Stimulated activated CD8-positive, alpha-beta memory T cell treated with anti-CD3 and anti-CD28 coated beads, Interleukin-4, amount 100 ng/mL, for 4 hours (primary cell): ENCODE data around the gene C1D.
"Not testable (repeated sequence)": the region's sequence is repeated elsewhere in the genome, so short reads cannot be mapped to it uniquely, and the experiment has no call there.

ENCODE experiments used
- DNase-seq, 2 donors: peaks; one replicate each; pipeline ENCODE4 v3.0.0-alpha.2; 2020; ENCODE audit warnings: low read depth in 2 of 2, low spot score in 1 of 2

C1D gene

GRCh38 chr2:68009526-68009925 is 53.3 kb downstream of the C1D start:
- no peak for DNase-seq

- no peak for DNase-seq
Observed at GRCh38 chr2:68000170-68000825, 62.5 kb downstream of the C1D start.

GRCh38 chr2:67999332-67999731 is 63.5 kb downstream of the C1D start:
- DNase-seq = no peak

DNA sequence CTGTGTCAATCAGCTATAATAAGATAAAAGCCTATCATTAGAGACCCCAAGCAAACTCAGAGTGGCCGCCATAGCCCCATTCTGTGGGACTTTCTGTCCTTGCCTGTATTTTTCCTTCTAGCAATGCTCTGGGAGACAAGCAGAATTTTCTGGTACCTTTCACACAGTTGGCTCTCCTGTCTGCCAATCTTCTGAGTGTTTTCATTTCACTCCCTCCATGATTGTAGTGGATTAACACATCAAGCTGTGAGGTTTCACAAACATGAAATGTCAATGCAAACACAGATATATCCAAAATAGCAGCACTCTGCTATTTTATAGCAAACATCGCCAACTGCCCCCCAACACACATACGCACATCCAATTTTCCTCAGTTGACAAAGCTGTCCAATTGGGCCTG is 64.9 kb downstream of the C1D start:
- no peak for DNase-seq

DNA sequence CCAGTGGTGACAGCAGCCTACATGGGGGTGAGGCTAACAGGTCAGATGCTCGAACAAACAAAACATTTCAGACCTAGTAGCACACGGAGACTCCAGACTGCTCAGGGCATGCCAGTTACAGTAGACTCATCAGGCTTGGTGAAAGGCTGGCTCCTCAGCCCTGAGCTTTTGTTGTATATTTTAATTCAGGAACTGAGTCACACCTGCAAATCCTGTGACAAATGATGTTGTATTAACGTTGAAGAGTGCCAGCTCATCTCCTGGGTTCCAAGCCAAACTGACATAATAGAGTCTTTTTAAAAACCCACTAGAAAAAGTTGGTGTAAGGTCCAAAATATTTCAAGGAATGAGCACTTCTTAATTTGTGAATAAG is 65.3 kb downstream of the C1D start:
- DNase-seq = no peak

- DNase-seq = no peak
Observed at GRCh38 chr2:67996772-67997527, 65.9 kb downstream of the C1D start.

DNA sequence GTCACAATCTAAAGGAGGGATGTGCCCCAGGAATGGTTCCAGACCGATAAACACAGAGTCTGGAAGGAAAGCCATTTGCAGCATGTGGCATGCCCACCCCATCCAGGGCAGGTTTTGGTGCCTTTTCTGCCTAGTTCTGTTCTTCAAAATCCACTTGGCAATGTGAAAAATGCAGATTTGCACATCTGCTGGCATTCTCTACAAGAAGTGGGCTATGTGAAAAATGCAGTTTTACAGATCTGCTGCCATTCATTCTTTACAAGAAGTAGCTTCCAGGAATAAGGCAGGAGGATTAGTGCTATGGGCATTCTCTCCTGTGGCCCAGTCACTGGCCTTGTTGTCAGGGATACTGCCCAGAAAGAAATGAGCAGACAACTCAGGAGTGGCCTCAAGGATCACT is 68.1 kb downstream of the C1D start:
- no peak for DNase-seq

GRCh38 chr2:67994069-67994468 is 68.7 kb downstream of the C1D start:
- not testable (repeated sequence) for DNase-seq

GRCh38 chr2:67993329-67993728 is 69.5 kb downstream of the C1D start:
- DNase-seq = no peak

DNA sequence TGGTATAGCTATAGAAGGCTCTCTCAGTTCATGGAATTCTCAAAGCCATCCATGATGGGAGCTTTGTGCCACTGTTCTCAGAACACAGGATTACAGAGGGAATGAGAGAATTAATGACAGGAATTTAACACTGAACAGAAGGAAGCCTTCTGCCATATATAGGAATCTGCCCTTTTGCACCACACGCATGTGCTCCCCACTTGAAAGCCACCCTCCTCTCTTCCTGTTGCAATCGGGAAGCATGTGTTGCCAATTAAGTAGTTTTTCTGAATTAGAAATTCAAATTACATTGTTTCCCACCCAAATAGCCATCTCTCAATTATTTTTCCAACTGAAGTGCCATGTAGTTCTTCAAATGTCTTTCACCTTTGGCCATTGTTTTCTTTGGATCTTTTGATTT is 71.3 kb downstream of the C1D start:
- no peak for DNase-seq
